Effector memory CD8-positive, alpha-beta T cell (primary cell): ENCODE results near the gene DARS1.
"Not testable (repeated sequence)": the region's sequence is repeated elsewhere in the genome, so short reads cannot be mapped to it uniquely, and the experiment has no call there.

Experiments
- ATAC-seq: fragments of 150-1000 bp; cut with Tn5 transposase; replicated peaks from 2 replicates; pipeline ENCODE4 v1.10.0; 2021; ENCODE audit warnings: mild to moderate bottlenecking, moderate library complexity
- DNase-seq, 3 experiments: peaks; one replicate each; pipeline ENCODE4 v3.0.0; 2021
- H3K27ac Mint-ChIP-seq, 2 donors: one replicate each; pipeline ENCODE4 v1.8.0; 2022; ENCODE audit warnings: mild to moderate bottlenecking in 2 of 2, mixed read lengths in 2 of 2, moderate library complexity in 2 of 2
- H3K27me3 Mint-ChIP-seq, 2 donors: one replicate each; pipeline ENCODE4 v1.8.0; 2022; ENCODE audit warnings: mixed read lengths in 2 of 2
- H3K36me3 Mint-ChIP-seq: one replicate; pipeline ENCODE4 v1.8.0; 2022; ENCODE audit warnings: mild to moderate bottlenecking, moderate library complexity, mixed read lengths; ENCODE audit not compliant: insufficient read depth
- H3K4me1 Mint-ChIP-seq, 2 donors: one replicate each; pipeline ENCODE4 v1.8.0; 2022; ENCODE audit warnings: low read depth in 2 of 2, mixed read lengths in 2 of 2
- H3K4me3 Mint-ChIP-seq, 2 donors: one replicate each; pipeline ENCODE4 v1.8.0; 2022; ENCODE audit warnings: mild to moderate bottlenecking in 2 of 2, mixed read lengths in 2 of 2, moderate library complexity in 2 of 2
- H3K9me3 Mint-ChIP-seq, 2 donors: one replicate each; pipeline ENCODE4 v1.8.0; 2022; ENCODE audit warnings: mixed read lengths in 2 of 2

The DARS1 gene

GRCh38 chr2:135960656-135961551, 24.5 kb downstream of the DARS1 start:
- peaks cover 9% of the 10 kb centered on the region for H3K36me3 Mint-ChIP-seq

DNA sequence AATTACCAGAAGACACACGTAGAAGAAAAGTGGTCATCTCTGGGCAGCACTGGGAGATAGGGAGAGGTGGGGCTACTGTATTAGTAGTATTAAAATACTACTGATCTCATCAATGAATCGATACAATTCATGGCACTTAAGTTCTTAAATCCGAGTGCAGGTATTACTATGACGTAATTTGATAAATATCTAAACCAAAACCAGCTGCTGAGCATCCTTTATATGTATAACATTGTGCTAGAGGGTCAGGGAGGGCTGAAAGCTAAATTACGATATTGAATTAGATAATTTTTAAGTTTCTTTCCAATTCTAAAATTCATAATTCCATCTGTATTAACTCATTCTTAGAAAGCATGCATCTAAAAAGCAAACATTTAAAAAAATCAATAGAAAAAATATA, 25.3 kb downstream of the DARS1 start:
- Mint-ChIP-seq H3K36me3 (peaks cover 9% of the 10 kb centered on the region), H3K4me3 (peak overlapping the region in 1 of 2 donors; percentile 60), H3K27ac (peak overlapping the region; percentile 69 to 88), H3K27me3 (no peaks in the 10 kb centered on the region), H3K9me3 (no peaks in the 10 kb centered on the region), H3K4me1 (peaks cover 31 to 50% of the 10 kb centered on the region in 2 donors)
- no peak for ATAC-seq
- DNase-seq, result no peak

More at GRCh38 chr2:135960656-135961551, 24.5 kb downstream of the DARS1 start:
- Mint-ChIP-seq H3K27ac (peak overlapping the region; percentile 69 to 88), H3K4me1 (peaks cover 31 to 47% of the 10 kb centered on the region in 2 donors), H3K27me3 (no peaks in the 10 kb centered on the region), H3K4me3 (peak overlapping the region; percentile 5 to 60), H3K9me3 (no peaks in the 10 kb centered on the region)
- ATAC-seq, result peak; percentile 86
- DNase-seq, result no peak

GRCh38 chr2:135958927-135959326, 26.5 kb downstream of the DARS1 start:
- H3K36me3 Mint-ChIP-seq, H3K4me3 Mint-ChIP-seq, H3K27ac Mint-ChIP-seq, ATAC-seq, DNase-seq, H3K27me3 Mint-ChIP-seq, H3K9me3 Mint-ChIP-seq: not testable (repeated sequence)
- peaks cover 32 to 54% of the 10 kb centered on the region in 2 donors for H3K4me1 Mint-ChIP-seq

GRCh38 chr2:135954020-135954601, 31.3 kb downstream of the DARS1 start:
- H3K9me3 Mint-ChIP-seq, result no peaks in the 10 kb centered on the region
- DNase-seq (peak; percentile 5 to 22 (median 12)), ATAC-seq (peak; percentile 89)
- H3K27me3 Mint-ChIP-seq, result no peaks in the 10 kb centered on the region
- peak overlapping the region; percentile 90 to 96 for H3K27ac Mint-ChIP-seq
- H3K4me1 Mint-ChIP-seq, result peaks cover 24 to 48% of the 10 kb centered on the region in 2 donors
- H3K36me3 Mint-ChIP-seq, result no peaks in the 10 kb centered on the region
- H3K4me3 Mint-ChIP-seq, result peak overlapping the region; percentile 56 to 75

DNA sequence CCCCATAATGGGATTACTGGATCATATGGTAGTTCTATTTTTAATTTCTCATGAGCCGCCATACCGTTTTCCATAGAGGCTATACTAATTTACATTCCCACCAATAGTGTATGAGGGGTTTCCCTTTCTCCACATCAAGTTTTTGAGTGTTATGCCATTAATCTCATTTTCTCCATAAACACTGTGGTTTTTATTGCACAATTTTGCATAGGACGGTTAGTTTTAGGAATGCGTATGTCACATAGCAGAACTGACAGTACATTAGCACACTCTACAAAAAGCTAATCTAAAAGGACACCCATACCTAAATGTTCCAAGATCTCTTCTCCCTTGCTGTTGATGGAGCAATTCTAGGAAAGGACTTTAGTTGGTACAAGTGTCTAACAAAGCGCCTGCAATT, 32.5 kb downstream of the DARS1 start:
- H3K4me3 Mint-ChIP-seq, result no peak overlapping the region
- DNase-seq (no peak), ATAC-seq (no peak)
- peaks cover 4% of the 10 kb centered on the region for H3K36me3 Mint-ChIP-seq
- H3K27ac Mint-ChIP-seq, result no peak overlapping the region
- no peaks in the 10 kb centered on the region for H3K27me3 Mint-ChIP-seq
- peaks cover 32 to 56% of the 10 kb centered on the region in 2 donors for H3K4me1 Mint-ChIP-seq
- no peaks in the 10 kb centered on the region for H3K9me3 Mint-ChIP-seq

- peak overlapping the region in 1 of 2 donors; percentile 99 for H3K27ac Mint-ChIP-seq
- H3K27me3 Mint-ChIP-seq, result no peaks in the 10 kb centered on the region
- DNase-seq, result no peak
- peaks cover 29 to 58% of the 10 kb centered on the region in 2 donors for H3K4me1 Mint-ChIP-seq
- peaks cover 4% of the 10 kb centered on the region for H3K36me3 Mint-ChIP-seq
- H3K9me3 Mint-ChIP-seq, result no peaks in the 10 kb centered on the region
- H3K4me3 Mint-ChIP-seq, result no peak overlapping the region
- no peak for ATAC-seq
Observed at GRCh38 chr2:135951041-135951583, 34.3 kb downstream of the DARS1 start.

- Mint-ChIP-seq H3K27me3 (no peaks in the 10 kb centered on the region), H3K27ac (peak overlapping the region; percentile 99), H3K4me1 (peaks cover 39 to 60% of the 10 kb centered on the region in 2 donors), H3K9me3 (no peaks in the 10 kb centered on the region), H3K36me3 (peaks cover 4% of the 10 kb centered on the region), H3K4me3 (no peak overlapping the region)
- no peak for DNase-seq
- ATAC-seq, result no peak
Observed at GRCh38 chr2:135949451-135950234, 35.8 kb downstream of the DARS1 start.

DNA sequence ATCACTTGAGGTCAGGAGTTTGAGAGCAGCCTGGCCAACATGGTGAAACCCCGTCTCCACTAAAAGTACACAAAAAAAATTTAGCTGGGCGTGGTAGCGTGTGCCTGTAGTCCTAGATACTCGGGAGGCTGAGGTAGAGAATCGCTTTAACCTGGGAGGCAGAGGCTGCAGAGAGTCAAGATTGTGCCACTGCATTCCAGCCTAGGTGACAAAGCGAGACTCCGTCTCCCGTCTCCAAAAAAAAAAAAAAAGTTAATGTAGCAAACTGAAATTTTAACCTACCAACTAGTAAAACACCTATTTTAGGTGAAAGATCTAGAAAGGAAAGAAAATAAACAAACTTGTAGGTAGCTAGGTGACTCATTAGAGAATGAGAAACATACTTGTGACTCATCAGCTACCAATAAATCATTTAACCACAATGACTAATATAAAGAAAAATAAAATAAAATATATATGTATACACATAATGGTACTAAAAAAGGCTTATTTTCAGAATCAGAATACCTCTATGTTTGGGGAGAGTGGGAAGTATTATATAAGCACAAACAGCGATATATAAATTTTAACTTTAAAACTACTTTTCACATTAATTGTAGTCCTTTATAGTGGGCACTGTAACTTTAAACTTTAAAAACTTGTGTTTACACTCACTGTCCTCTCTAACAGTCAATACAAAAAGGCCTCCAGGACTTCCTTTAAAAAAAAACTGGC, 36.6 kb downstream of the DARS1 start:
- Mint-ChIP-seq H3K4me3 (peak overlapping the region; percentile 71 to 80), H3K27ac (peak overlapping the region; percentile 99), H3K4me1 (peaks cover 34 to 58% of the 10 kb centered on the region in 2 donors), H3K36me3 (peaks cover 4% of the 10 kb centered on the region), H3K27me3 (no peaks in the 10 kb centered on the region), H3K9me3 (no peaks in the 10 kb centered on the region)
- ATAC-seq, result peak; percentile 92
- DNase-seq, result peak; percentile 7 to 30 (median 9)

DNA sequence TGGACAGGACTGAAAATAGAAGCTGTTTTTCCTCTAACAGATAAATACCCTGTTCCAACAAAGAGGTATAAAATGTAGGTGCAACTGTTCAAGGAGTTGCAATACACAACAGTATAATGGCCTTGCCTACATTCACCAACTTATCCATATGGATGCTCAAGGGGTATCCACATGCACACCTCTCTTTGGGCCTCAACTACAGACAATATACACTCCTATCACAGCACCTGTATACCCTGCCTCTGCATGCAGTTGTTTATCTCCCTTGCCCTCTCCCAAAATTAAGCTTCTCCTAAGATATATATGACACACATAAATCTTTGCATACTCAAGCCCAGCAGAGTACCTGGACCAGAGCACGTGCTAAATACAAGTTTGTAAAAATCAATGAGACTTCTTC, 37.3 kb downstream of the DARS1 start:
- no peak for ATAC-seq
- H3K36me3 Mint-ChIP-seq, result peaks cover 4% of the 10 kb centered on the region

GRCh38 chr2:135947483-135947882, 37.9 kb downstream of the DARS1 start:
- DNase-seq (no peak), ATAC-seq (no peak)
- Mint-ChIP-seq H3K9me3 (no peaks in the 10 kb centered on the region), H3K4me1 (peaks cover 32 to 52% of the 10 kb centered on the region in 2 donors), H3K27ac (peak overlapping the region; percentile 99), H3K27me3 (no peaks in the 10 kb centered on the region), H3K36me3 (peaks cover 4% of the 10 kb centered on the region), H3K4me3 (no peak overlapping the region)

More for the DNA sequence above, 37.3 kb downstream of the DARS1 start:
- H3K4me1 Mint-ChIP-seq, result peaks cover 34 to 58% of the 10 kb centered on the region in 2 donors
- peak overlapping the region; percentile 99 for H3K27ac Mint-ChIP-seq
- no peaks in the 10 kb centered on the region for H3K27me3 Mint-ChIP-seq
- H3K9me3 Mint-ChIP-seq, result no peaks in the 10 kb centered on the region
- DNase-seq, result no peak
- H3K4me3 Mint-ChIP-seq, result peak overlapping the region; percentile 71 to 80

- DNase-seq (no peak), ATAC-seq (no peak)
- Mint-ChIP-seq H3K27ac (peak overlapping the region; percentile 61 to 88), H3K27me3 (no peaks in the 10 kb centered on the region), H3K4me1 (peaks cover 27 to 43% of the 10 kb centered on the region in 2 donors), H3K4me3 (no peak overlapping the region), H3K36me3 (peaks cover 4% of the 10 kb centered on the region), H3K9me3 (peaks cover 0 to 1% of the 10 kb centered on the region in 2 donors)
Observed at GRCh38 chr2:135945526-135945925, 39.9 kb downstream of the DARS1 start.

DNA sequence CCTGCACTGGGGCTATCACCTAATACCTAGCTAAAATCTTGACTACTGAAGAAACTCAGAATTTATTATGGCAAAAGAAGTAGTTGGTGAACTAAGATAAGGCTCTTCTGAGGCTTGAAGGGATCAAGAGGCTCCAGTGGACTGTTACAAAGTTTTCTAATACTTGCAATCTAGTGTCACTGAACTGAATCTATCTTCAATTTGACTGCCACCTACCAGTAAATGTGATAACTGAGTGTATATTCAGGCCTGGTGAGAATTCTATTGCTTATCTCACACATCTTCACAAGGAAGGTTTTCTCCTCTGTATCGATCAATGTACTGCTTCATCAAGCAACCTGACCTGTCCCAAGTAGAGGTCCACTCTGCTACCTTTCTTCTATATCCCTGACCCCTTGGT, 40.8 kb downstream of the DARS1 start:
- H3K27ac Mint-ChIP-seq, result peak overlapping the region in 1 of 2 donors; percentile 88
- no peak overlapping the region for H3K4me3 Mint-ChIP-seq

More for the DNA sequence above, 40.8 kb downstream of the DARS1 start:
- DNase-seq (no peak), ATAC-seq (no peak)
- H3K4me1 Mint-ChIP-seq, result peaks cover 31 to 43% of the 10 kb centered on the region in 2 donors
- peaks cover 0 to 1% of the 10 kb centered on the region in 2 donors for H3K9me3 Mint-ChIP-seq
- H3K27me3 Mint-ChIP-seq, result no peaks in the 10 kb centered on the region
- H3K36me3 Mint-ChIP-seq, result peaks cover 8% of the 10 kb centered on the region
